ENCODE results near the gene ELAVL2.

DNA sequence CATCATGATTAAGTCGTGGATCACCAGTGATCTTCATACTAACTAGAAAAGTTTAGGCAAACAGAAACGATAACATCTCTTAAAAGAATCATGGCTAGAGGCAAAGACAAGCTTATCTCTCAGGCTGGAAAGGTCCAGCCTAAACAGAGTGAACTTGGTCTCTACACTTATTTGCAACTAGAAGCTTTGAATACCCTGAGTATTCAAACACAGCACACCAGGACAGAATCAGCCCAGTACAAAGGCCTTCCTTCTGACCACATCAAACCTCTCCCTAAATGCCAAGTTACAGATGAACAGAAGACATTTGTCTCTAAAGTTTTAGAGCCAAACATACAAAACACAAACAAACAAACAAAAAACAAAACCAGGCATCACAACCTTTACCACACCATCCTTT is 57.2 kb downstream of the ELAVL2 start:
- TF ChIP-seq POLR2AphosphoS5 (IDR thresholded peaks at IDR 0.05; ENCODE audit: low read depth, low read length) (no peak), POLR2A (IDR thresholded peaks at IDR 0.05; ENCODE audit: low read depth, low read length) (no peak)
